ENCODE measurements around the gene RARS2.

DNA sequence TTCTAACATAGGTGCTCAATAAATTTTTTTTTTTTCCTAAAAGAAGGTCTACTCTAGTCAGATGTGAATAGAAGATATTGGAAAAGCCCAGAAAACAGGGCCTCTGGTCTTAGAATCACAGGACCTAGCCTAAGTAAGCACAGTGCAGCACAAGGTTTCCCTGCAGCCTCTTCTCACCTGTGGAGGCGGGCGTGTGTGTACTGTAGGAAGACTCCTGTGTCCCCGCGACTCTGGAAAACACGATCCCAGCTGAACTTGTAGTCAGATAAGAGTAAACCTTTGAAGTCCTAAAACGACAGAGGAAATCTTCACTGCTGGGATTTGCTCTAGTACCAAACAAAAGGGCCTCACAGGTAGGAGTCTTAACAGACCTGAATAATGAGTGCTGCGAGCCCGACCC, 71.3 kb downstream of the RARS2 start:
- TF ChIP-seq, protein P1, sequence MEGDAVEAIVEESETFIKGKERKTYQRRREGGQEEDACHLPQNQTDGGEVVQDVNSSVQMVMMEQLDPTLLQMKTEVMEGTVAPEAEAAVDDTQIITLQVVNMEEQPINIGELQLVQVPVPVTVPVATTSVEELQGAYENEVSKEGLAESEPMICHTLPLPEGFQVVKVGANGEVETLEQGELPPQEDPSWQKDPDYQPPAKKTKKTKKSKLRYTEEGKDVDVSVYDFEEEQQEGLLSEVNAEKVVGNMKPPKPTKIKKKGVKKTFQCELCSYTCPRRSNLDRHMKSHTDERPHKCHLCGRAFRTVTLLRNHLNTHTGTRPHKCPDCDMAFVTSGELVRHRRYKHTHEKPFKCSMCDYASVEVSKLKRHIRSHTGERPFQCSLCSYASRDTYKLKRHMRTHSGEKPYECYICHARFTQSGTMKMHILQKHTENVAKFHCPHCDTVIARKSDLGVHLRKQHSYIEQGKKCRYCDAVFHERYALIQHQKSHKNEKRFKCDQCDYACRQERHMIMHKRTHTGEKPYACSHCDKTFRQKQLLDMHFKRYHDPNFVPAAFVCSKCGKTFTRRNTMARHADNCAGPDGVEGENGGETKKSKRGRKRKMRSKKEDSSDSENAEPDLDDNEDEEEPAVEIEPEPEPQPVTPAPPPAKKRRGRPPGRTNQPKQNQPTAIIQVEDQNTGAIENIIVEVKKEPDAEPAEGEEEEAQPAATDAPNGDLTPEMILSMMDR (conservative IDR thresholded peaks at IDR 0.05 in 1 of 2, IDR thresholded peaks at IDR 0.05 in 1 of 2; ENCODE audit: low read depth in 1 of 2, low read length in 2 of 2): no peak
- no peak for TF ChIP-seq EZH2 (IDR thresholded peaks at IDR 0.05; ENCODE audit: low read length, missing control alignments)
